DOHH2 (cell line): ENCODE measurements around the gene NEUROG1.

ENCODE experiments used
- H3F3A ChIP-seq: fragments of 200-600 bp; sonication (generic), shearing (Covaris generic); 2 replicates; pipeline ENCODE4 v1.6.0; 2016; ENCODE audit warnings: antibody characterized with exemption, mild to moderate bottlenecking; ENCODE audit not compliant: control insufficient read depth, insufficient read depth
- H3K27ac ChIP-seq: fragments of 200-600 bp; sonication (generic); 2 replicates; pipeline ENCODE4 v1.5.1; 2014; ENCODE audit warnings: low read depth, mild to moderate bottlenecking, low read length, moderate library complexity
- H3K27me3 ChIP-seq: fragments of 200-600 bp; sonication (generic); 2 replicates; pipeline ENCODE4 v1.6.1; 2014; ENCODE audit warnings: mild to moderate bottlenecking, low read length, mixed read lengths; ENCODE audit not compliant: control insufficient read depth
- H3K36me3 ChIP-seq: fragments of 200-600 bp; sonication (generic); 2 replicates; pipeline ENCODE4 v1.6.1; 2014; ENCODE audit warnings: mild to moderate bottlenecking, low read length, moderate library complexity, mixed read lengths; ENCODE audit not compliant: control insufficient read depth
- H3K4me1 ChIP-seq: fragments of 200-600 bp; sonication (generic); 2 replicates; pipeline ENCODE4 v1.6.1; 2014; ENCODE audit warnings: mild to moderate bottlenecking, low read length, mixed read lengths; ENCODE audit not compliant: control insufficient read depth
- H3K4me2 ChIP-seq: fragments of 200-600 bp; sonication (generic); 2 replicates; pipeline ENCODE4 v1.6.0; 2014; ENCODE audit warnings: mild to moderate bottlenecking, low read length, moderate library complexity
- H3K4me3 ChIP-seq: fragments of 200-600 bp; sonication (generic); 2 replicates; pipeline ENCODE4 v1.5.1; 2014; ENCODE audit warnings: mild to moderate bottlenecking, low read length, mixed read lengths
- H3K79me2 ChIP-seq: fragments of 200-600 bp; sonication (generic); 2 replicates; pipeline ENCODE4 v1.6.1; 2014; ENCODE audit warnings: mild to moderate bottlenecking, low read length, mixed read lengths; ENCODE audit not compliant: control insufficient read depth
- H3K9me2 ChIP-seq: fragments of 200-600 bp; sonication (generic); replicated peaks from 2 replicates; pipeline ENCODE4 v1.6.1; 2014; ENCODE audit warnings: mild to moderate bottlenecking, low read length, mixed read lengths; ENCODE audit not compliant: control insufficient read depth
- H3K9me3 ChIP-seq: fragments of 200-600 bp; sonication (generic); 2 replicates; pipeline ENCODE4 v1.6.1; 2014; ENCODE audit warnings: antibody characterized with exemption, low read length, mixed read lengths; ENCODE audit not compliant: control insufficient read depth, insufficient read depth
- H4K20me1 ChIP-seq: fragments of 200-600 bp; sonication (generic); 2 replicates; pipeline ENCODE4 v1.6.0; 2014; ENCODE audit warnings: low read depth, mild to moderate bottlenecking, antibody characterized with exemption, low read length, moderate library complexity; ENCODE audit not compliant: control insufficient read depth, insufficient read depth
- EZH2phosphoT487 ChIP-seq: fragments of 200-600 bp; sonication (generic); IDR thresholded peaks from 2 replicates; pipeline ENCODE4 v1.6.1; 2017; ENCODE audit warnings: borderline replicate concordance, mild to moderate bottlenecking, antibody characterized with exemption, low read length, moderate library complexity, mixed read lengths
- TF ChIP-seq, protein P1 (sequence below): fragments of 200-600 bp; sonication (generic); IDR thresholded peaks from one replicate; pipeline ENCODE4 v1.5.1; 2014; ENCODE audit warnings: antibody characterized with exemption, mild to moderate bottlenecking, low read depth, low read length; ENCODE audit not compliant: poor library complexity, severe bottlenecking

NEUROG1 gene

DNA sequence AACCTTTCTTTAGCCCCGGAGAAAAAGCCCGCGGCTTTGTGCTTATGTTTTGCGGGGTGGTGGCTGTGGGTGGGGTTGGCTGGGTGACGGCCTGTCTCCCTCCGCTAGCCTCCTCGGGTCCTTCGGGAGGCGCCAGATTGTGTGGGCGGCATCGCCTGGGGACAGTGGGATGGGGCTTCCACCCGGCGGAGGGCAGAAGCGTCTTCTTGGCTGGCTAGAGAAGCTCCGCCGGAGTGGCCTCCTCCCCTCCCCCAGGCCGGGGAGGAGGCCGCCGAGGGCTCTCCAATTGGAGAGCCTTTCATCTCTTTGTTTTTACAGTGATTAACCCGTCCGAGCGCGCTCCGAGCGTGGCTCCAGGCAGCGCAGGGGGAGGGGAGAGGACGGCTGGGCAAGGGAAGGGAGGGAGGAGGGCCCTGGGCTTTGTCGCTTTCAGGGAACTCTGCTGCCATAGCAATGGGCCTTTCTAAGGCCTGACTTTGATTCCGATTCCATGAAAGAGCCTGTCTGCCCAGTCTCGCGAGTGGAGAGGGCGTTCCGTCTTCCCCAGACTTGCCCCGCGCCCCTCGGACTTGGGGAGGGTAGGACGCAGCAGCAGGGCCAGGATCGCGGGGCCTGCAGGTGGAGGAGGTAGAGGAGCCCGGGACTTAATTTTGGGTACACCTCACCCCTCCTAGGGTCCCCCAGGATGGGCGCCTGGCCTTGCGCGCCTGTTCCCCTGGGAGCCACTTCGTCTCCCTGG is 46.9 kb downstream of the NEUROG1 start:
- Histone ChIP-seq H3K4me1 (no peaks in the 10 kb centered on the region), H3K4me2 (no peak overlapping the region)
- TF ChIP-seq, protein P1, sequence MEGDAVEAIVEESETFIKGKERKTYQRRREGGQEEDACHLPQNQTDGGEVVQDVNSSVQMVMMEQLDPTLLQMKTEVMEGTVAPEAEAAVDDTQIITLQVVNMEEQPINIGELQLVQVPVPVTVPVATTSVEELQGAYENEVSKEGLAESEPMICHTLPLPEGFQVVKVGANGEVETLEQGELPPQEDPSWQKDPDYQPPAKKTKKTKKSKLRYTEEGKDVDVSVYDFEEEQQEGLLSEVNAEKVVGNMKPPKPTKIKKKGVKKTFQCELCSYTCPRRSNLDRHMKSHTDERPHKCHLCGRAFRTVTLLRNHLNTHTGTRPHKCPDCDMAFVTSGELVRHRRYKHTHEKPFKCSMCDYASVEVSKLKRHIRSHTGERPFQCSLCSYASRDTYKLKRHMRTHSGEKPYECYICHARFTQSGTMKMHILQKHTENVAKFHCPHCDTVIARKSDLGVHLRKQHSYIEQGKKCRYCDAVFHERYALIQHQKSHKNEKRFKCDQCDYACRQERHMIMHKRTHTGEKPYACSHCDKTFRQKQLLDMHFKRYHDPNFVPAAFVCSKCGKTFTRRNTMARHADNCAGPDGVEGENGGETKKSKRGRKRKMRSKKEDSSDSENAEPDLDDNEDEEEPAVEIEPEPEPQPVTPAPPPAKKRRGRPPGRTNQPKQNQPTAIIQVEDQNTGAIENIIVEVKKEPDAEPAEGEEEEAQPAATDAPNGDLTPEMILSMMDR: no peak
- no peak for TF ChIP-seq EZH2phosphoT487

GRCh38 chr5:135487839-135488514 is 47.8 kb downstream of the NEUROG1 start:
- no peaks in the 10 kb centered on the region for H4K20me1 ChIP-seq
- TF ChIP-seq, protein P1: no peak
- no peak for TF ChIP-seq EZH2phosphoT487
- H3K27me3 ChIP-seq: peaks cover 55% of the 10 kb centered on the region
- H3K36me3 ChIP-seq: no peaks in the 10 kb centered on the region
- H3K27ac ChIP-seq: no peak overlapping the region
- H3K79me2 ChIP-seq: no peaks in the 10 kb centered on the region
- H3K4me3 ChIP-seq: no peak overlapping the region
- no peak overlapping the region for H3K4me2 ChIP-seq
- no peaks in the 10 kb centered on the region for H3K9me3 ChIP-seq
- H3K9me2 ChIP-seq: no peaks in the 10 kb centered on the region
- H3K4me1 ChIP-seq: no peaks in the 10 kb centered on the region
- no peaks in the 10 kb centered on the region for H3F3A ChIP-seq

More for the DNA sequence above, 46.9 kb downstream of the NEUROG1 start:
- no peaks in the 10 kb centered on the region for H3K79me2 ChIP-seq
- H4K20me1 ChIP-seq: no peaks in the 10 kb centered on the region
- H3K9me3 ChIP-seq: no peaks in the 10 kb centered on the region
- no peak overlapping the region for H3K27ac ChIP-seq
- no peak overlapping the region for H3K4me3 ChIP-seq
- peaks cover 60% of the 10 kb centered on the region for H3K27me3 ChIP-seq
- H3K9me2 ChIP-seq: no peaks in the 10 kb centered on the region
- H3F3A ChIP-seq: no peaks in the 10 kb centered on the region
- no peaks in the 10 kb centered on the region for H3K36me3 ChIP-seq

DNA sequence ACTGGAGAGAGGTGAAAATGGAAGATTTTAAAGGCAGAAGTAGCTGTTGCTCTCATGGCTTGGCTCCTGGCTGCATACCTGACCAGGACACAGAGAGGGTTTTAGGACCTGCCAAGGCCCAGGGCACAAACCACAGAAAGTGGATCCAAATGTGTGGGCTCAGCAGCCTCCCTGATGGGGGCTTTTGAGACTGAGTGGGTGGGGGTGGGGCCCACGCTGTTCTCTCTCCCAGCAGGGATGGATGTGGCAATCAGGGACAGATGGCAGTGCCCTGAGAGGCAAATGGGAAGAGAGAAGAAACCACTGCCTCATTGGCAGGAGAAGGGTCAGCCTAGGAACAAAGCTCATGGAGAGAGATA is 48.7 kb downstream of the NEUROG1 start:
- no peak overlapping the region for H3K27ac ChIP-seq
- H3K4me3 ChIP-seq: no peak overlapping the region
- H3K9me3 ChIP-seq: no peaks in the 10 kb centered on the region
- no peaks in the 10 kb centered on the region for H3K9me2 ChIP-seq
- H3F3A ChIP-seq: no peaks in the 10 kb centered on the region
- no peak overlapping the region for H3K4me2 ChIP-seq
- no peaks in the 10 kb centered on the region for H3K4me1 ChIP-seq
- no peak for TF ChIP-seq EZH2phosphoT487
- TF ChIP-seq, protein P1: no peak
- H4K20me1 ChIP-seq: no peaks in the 10 kb centered on the region
- H3K36me3 ChIP-seq: no peaks in the 10 kb centered on the region
- H3K27me3 ChIP-seq: peaks cover 45% of the 10 kb centered on the region
- no peaks in the 10 kb centered on the region for H3K79me2 ChIP-seq
